Measurements from ENCODE around the gene OSBP2. TPM values are rescaled to one million over a fixed set of nuclear protein-coding genes. Genes with fewer than 3 reads are reported as not detected.

The OSBP2 gene
- total and polyA plus RNA-seq, 2 donors, result 0.46 to 1.4 TPM

DNA sequence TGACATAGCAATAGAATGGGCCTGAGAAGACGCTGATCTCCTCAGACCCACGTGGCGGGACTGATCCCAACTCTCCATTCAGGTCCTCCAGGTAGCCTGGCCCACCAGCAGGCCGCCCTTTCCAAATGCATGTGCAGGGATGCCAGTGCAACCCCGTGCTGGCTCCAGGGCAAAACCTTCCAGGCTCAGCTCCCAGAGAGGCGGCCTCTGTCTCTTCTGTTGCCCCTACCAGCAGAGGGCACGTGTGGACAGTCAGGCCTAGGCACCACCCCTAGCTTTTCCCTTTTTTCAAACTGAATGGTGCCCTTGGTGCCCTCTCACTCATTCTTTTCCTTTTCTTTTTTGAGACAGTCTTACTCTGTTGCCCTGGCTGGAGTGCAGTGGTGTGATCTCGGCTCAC lies 121.7 kb downstream of the OSBP2 start:
- peaks cover 7 to 19% of the 10 kb centered on the region in 2 donors for H3K27me3 ChIP-seq (ENCODE audit: control insufficient read depth in 2 of 2, insufficient read depth in 1 of 2, low read length in 1 of 2)
- no peaks in the 10 kb centered on the region for H3K9me3 ChIP-seq (ENCODE audit: control insufficient read depth in 2 of 2, insufficient read depth in 1 of 2, low read length in 1 of 2)
- H3K36me3 ChIP-seq (ENCODE audit: control insufficient read depth in 2 of 2, insufficient read depth in 2 of 2, low read length in 1 of 2), result no peaks in the 10 kb centered on the region
- DNase-seq (ENCODE audit: low read depth in 6 of 9, low spot score in 9 of 9), result no peak
- no peak overlapping the region for H3K4me3 ChIP-seq (ENCODE audit: low read length in 2 of 2)
- no peaks in the 10 kb centered on the region for H3K4me1 ChIP-seq (ENCODE audit: control insufficient read depth in 2 of 2, insufficient read depth in 2 of 2, low read length in 2 of 2)
- H3K27ac ChIP-seq (ENCODE audit: low read depth in 1 of 2, low read length in 1 of 2), result no peak overlapping the region
- 92% methylated on average over 8 of the region's 8 CpGs for WGBS

DNA sequence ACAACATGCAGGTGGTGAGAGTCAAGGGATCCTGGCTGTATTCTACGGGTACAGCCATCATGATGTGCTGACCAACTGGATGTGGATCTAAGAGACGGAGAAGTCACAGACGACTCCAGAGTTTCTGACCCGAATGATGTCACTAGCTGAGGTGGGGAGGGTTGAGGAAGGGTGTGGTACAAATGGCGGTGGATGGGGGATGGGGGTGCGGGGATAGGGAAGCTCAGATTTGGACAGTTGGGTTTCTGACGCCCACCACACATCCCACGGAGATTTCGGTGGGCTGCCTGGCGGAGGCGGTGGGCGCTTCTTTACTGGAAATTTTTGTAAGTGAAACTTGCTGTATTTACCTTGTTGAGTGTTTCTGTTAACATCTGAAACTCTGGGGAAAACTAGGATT lies 126.7 kb downstream of the OSBP2 start:
- Histone ChIP-seq H3K4me3 (ENCODE audit: low read length in 2 of 2) (no peak overlapping the region), H3K27ac (ENCODE audit: low read depth in 1 of 2, low read length in 1 of 2) (no peak overlapping the region), H3K4me1 (ENCODE audit: control insufficient read depth in 2 of 2, insufficient read depth in 2 of 2, low read length in 2 of 2) (no peaks in the 10 kb centered on the region), H3K27me3 (ENCODE audit: control insufficient read depth in 2 of 2, insufficient read depth in 1 of 2, low read length in 1 of 2) (peaks cover 41 to 64% of the 10 kb centered on the region in 2 donors), H3K9me3 (ENCODE audit: control insufficient read depth in 2 of 2, insufficient read depth in 1 of 2, low read length in 1 of 2) (no peaks in the 10 kb centered on the region), H3K36me3 (ENCODE audit: control insufficient read depth in 2 of 2, insufficient read depth in 2 of 2, low read length in 1 of 2) (no peaks in the 10 kb centered on the region)
- DNase-seq (ENCODE audit: low read depth in 6 of 9, low spot score in 9 of 9), result no peak
- 97% methylated on average over 12 of the region's 12 CpGs for WGBS

DNA sequence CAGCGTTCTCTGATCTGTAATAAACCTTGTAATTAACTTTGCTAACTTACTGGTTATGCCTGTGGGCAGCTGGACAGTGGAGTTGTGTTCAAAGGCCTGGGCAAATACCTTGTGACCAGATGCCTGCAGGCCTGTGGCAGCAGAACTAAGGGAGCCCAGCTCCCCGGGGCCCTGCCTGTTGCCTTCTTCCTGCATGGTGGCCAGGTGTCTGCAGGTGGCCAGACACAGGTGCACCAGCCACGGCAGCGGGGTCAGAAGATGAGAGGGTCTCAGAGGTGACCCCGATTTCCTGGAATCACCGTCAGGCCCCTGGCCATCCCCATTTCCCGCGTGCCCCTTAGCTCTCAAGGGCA lies 127.2 kb downstream of the OSBP2 start:
- Histone ChIP-seq H3K9me3 (ENCODE audit: control insufficient read depth in 2 of 2, insufficient read depth in 1 of 2, low read length in 1 of 2) (no peaks in the 10 kb centered on the region), H3K4me3 (ENCODE audit: low read length in 2 of 2) (no peak overlapping the region), H3K27ac (ENCODE audit: low read depth in 1 of 2, low read length in 1 of 2) (no peak overlapping the region), H3K4me1 (ENCODE audit: control insufficient read depth in 2 of 2, insufficient read depth in 2 of 2, low read length in 2 of 2) (no peaks in the 10 kb centered on the region), H3K36me3 (ENCODE audit: control insufficient read depth in 2 of 2, insufficient read depth in 2 of 2, low read length in 1 of 2) (no peaks in the 10 kb centered on the region), H3K27me3 (ENCODE audit: control insufficient read depth in 2 of 2, insufficient read depth in 1 of 2, low read length in 1 of 2) (peaks cover 41 to 64% of the 10 kb centered on the region in 2 donors)
- DNase-seq (ENCODE audit: low read depth in 6 of 9, low spot score in 9 of 9), result no peak
- WGBS, result 41% methylated on average over 8 of the region's 8 CpGs

DNA sequence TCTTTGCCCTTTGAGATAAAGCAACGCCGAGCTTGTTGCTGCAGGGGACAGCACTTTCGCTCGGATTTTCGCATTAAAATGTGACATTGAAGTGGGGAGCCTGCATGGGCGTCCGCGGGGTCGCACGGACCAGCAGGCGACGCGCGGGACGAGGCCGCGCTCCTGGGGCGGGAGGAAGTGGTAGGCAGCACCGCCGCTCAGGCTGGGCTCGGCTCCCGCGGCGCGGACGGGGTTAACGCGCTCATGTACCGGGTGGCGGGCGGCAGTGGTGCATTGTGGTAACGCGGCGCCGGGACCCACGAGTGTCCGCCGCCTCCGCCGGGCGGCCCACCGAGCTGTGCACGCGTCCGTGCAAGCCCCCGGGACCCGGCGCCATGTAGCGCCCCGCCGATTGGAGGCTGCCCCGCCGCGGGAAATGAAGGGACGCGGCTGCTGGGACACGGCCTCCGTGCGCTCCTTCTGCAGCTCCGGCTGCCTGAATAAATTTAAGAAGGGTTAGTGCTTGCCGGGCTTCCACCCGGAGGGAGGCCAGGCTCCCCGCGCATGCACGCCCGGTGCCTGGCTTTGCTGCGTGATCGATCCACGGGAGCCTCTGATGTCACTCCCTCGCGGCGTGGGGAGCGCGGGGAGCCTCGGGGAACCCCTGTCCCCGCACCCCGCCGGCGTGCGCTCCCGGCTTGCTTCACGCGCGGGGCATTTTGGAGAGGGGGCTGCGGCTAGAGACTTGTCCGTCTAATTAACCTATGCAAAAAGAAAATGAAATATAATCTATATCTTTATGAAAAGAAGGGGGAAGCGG lies 127.7 kb downstream of the OSBP2 start:
- Histone ChIP-seq H3K36me3 (ENCODE audit: control insufficient read depth in 2 of 2, insufficient read depth in 2 of 2, low read length in 1 of 2) (no peaks in the 10 kb centered on the region), H3K4me3 (ENCODE audit: low read length in 2 of 2) (no peak overlapping the region), H3K27ac (ENCODE audit: low read depth in 1 of 2, low read length in 1 of 2) (no peak overlapping the region), H3K9me3 (ENCODE audit: control insufficient read depth in 2 of 2, insufficient read depth in 1 of 2, low read length in 1 of 2) (no peaks in the 10 kb centered on the region), H3K4me1 (ENCODE audit: control insufficient read depth in 2 of 2, insufficient read depth in 2 of 2, low read length in 2 of 2) (no peaks in the 10 kb centered on the region), H3K27me3 (ENCODE audit: control insufficient read depth in 2 of 2, insufficient read depth in 1 of 2, low read length in 1 of 2) (peaks cover 41 to 64% of the 10 kb centered on the region in 2 donors)
- 3% methylated on average over 87 of the region's 87 CpGs for WGBS
- DNase-seq (ENCODE audit: low read depth in 6 of 9, low spot score in 9 of 9), result no peak

DNA sequence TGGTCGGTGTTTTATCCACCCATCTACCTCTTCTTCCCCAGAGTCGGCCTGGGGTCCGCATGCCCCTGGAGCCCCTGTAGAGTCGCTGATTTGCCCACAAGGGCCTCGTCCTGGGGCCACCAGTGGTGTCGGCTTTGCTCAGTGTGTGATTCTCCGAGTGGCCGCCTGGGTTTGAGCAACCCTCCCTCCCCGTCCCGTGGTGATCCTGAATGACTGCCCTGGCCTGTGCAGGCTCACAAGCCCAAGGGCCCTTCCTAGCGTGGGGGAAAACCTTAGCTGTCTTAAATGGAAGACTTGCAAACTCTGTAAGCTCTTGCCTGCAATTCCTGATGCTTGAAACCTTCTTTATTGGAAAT lies 128.3 kb downstream of the OSBP2 start:
- WGBS, result 34% methylated on average over 11 of the region's 11 CpGs
- Histone ChIP-seq H3K4me3 (ENCODE audit: low read length in 2 of 2) (no peak overlapping the region), H3K4me1 (ENCODE audit: control insufficient read depth in 2 of 2, insufficient read depth in 2 of 2, low read length in 2 of 2) (no peaks in the 10 kb centered on the region), H3K27ac (ENCODE audit: low read depth in 1 of 2, low read length in 1 of 2) (no peak overlapping the region), H3K36me3 (ENCODE audit: control insufficient read depth in 2 of 2, insufficient read depth in 2 of 2, low read length in 1 of 2) (no peaks in the 10 kb centered on the region), H3K9me3 (ENCODE audit: control insufficient read depth in 2 of 2, insufficient read depth in 1 of 2, low read length in 1 of 2) (no peaks in the 10 kb centered on the region), H3K27me3 (ENCODE audit: control insufficient read depth in 2 of 2, insufficient read depth in 1 of 2, low read length in 1 of 2) (peaks cover 41 to 64% of the 10 kb centered on the region in 2 donors)
- DNase-seq (ENCODE audit: low read depth in 6 of 9, low spot score in 9 of 9), result no peak

DNA sequence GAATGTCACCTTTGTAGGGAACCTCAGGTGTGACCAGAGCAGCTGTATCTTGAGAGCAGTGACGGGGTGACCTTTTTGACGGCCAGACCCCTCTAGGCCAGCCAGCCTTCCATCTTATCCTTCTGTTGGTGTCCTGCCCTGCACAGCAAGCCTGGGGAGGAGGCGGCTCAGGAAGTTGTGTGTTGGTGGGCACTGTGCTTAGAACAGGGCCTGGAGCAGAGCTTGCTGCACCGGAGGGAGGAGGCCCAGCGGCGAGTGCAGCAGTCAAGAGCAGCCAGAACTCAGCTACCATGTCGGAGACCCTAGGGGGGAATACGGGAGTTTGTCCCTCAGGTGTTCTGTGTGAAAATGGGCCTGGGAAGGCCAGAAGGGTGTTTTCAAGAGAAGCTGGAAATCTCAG lies 129.4 kb downstream of the OSBP2 start:
- peaks cover 41 to 66% of the 10 kb centered on the region in 2 donors for H3K27me3 ChIP-seq (ENCODE audit: control insufficient read depth in 2 of 2, insufficient read depth in 1 of 2, low read length in 1 of 2)

DNA sequence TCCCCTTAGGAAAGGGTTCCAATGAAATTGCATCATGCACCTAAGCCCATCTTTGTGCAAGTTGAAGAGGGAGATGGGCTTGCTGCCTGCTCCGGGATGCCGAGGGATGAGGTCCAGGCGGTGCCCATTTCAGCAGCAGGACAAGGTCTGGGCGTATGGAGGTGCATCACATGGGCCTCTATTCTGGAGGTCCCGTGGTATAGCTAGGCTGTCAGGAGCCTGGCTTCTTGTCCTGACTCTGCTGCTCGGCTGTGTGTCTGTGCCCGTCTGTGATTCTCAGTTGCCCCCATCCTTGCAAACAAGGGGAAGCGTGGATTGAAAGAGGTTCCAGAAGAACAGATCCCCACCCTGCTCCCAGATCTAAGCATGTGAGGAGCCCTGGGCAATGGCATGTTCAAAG lies 130.0 kb downstream of the OSBP2 start:
- Histone ChIP-seq H3K36me3 (ENCODE audit: control insufficient read depth in 2 of 2, insufficient read depth in 2 of 2, low read length in 1 of 2) (no peaks in the 10 kb centered on the region), H3K9me3 (ENCODE audit: control insufficient read depth in 2 of 2, insufficient read depth in 1 of 2, low read length in 1 of 2) (no peaks in the 10 kb centered on the region), H3K27ac (ENCODE audit: low read depth in 1 of 2, low read length in 1 of 2) (no peak overlapping the region), H3K4me3 (ENCODE audit: low read length in 2 of 2) (no peak overlapping the region), H3K27me3 (ENCODE audit: control insufficient read depth in 2 of 2, insufficient read depth in 1 of 2, low read length in 1 of 2) (peaks cover 41 to 64% of the 10 kb centered on the region in 2 donors), H3K4me1 (ENCODE audit: control insufficient read depth in 2 of 2, insufficient read depth in 2 of 2, low read length in 2 of 2) (no peaks in the 10 kb centered on the region)
- 97% methylated on average over 8 of the region's 8 CpGs for WGBS
- DNase-seq (ENCODE audit: low read depth in 6 of 9, low spot score in 9 of 9), result no peak

More for the DNA sequence above, 129.4 kb downstream of the OSBP2 start:
- Histone ChIP-seq H3K9me3 (ENCODE audit: control insufficient read depth in 2 of 2, insufficient read depth in 1 of 2, low read length in 1 of 2) (no peaks in the 10 kb centered on the region), H3K27ac (ENCODE audit: low read depth in 1 of 2, low read length in 1 of 2) (no peak overlapping the region), H3K4me3 (ENCODE audit: low read length in 2 of 2) (no peak overlapping the region), H3K36me3 (ENCODE audit: control insufficient read depth in 2 of 2, insufficient read depth in 2 of 2, low read length in 1 of 2) (no peaks in the 10 kb centered on the region), H3K4me1 (ENCODE audit: control insufficient read depth in 2 of 2, insufficient read depth in 2 of 2, low read length in 2 of 2) (no peaks in the 10 kb centered on the region)
- WGBS, result 97% methylated on average over 8 of the region's 8 CpGs
- no peak for DNase-seq (ENCODE audit: low read depth in 6 of 9, low spot score in 9 of 9)

DNA sequence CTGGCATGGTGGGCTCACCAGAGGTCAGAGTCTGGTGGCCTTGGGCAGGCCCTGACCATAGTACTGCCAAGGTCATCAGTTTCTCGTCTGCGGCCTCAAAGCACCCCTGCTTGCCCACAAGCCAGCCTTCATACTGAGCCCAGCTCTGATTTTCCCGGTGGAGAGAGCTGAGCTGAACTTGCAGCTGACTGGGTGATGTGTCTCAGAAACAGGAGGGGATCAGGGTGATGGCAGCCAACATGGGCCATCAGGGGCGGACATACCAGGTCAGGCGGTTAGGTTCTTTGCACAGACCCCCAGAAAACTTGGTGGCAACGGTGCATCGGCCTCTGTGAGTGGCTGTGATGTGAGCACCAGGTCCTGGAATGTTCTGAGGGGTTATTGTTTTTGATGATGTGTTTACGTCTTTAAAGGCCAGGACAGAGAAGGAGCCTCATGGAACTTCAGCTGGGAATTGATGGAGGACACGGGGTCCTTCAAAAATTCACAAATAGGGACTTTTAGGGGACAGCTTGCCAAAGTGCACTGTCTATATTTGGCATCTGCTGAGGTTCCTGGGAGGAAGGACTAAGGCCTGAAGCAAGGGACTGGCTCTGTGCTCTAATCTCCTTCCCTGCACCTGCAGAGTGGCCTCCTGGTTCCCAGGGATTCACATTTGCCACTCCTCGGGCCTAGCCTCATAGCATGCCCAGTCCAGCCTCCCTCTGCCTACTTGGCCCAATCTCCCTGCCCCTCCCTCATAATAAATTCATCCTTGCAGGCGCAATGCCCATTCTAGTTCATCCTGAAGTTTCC lies 131.2 kb downstream of the OSBP2 start:
- H3K27me3 ChIP-seq (ENCODE audit: control insufficient read depth in 2 of 2, insufficient read depth in 1 of 2, low read length in 1 of 2), result peaks cover 39 to 53% of the 10 kb centered on the region in 2 donors
- H3K36me3 ChIP-seq (ENCODE audit: control insufficient read depth in 2 of 2, insufficient read depth in 2 of 2, low read length in 1 of 2), result no peaks in the 10 kb centered on the region
- H3K27ac ChIP-seq (ENCODE audit: low read depth in 1 of 2, low read length in 1 of 2), result no peak overlapping the region
- H3K4me1 ChIP-seq (ENCODE audit: control insufficient read depth in 2 of 2, insufficient read depth in 2 of 2, low read length in 2 of 2), result no peaks in the 10 kb centered on the region
- H3K4me3 ChIP-seq (ENCODE audit: low read length in 2 of 2), result no peak overlapping the region
- 93% methylated on average over 11 of the region's 11 CpGs for WGBS
- no peak for DNase-seq (ENCODE audit: low read depth in 6 of 9, low spot score in 9 of 9)
- no peaks in the 10 kb centered on the region for H3K9me3 ChIP-seq (ENCODE audit: control insufficient read depth in 2 of 2, insufficient read depth in 1 of 2, low read length in 1 of 2)

DNA sequence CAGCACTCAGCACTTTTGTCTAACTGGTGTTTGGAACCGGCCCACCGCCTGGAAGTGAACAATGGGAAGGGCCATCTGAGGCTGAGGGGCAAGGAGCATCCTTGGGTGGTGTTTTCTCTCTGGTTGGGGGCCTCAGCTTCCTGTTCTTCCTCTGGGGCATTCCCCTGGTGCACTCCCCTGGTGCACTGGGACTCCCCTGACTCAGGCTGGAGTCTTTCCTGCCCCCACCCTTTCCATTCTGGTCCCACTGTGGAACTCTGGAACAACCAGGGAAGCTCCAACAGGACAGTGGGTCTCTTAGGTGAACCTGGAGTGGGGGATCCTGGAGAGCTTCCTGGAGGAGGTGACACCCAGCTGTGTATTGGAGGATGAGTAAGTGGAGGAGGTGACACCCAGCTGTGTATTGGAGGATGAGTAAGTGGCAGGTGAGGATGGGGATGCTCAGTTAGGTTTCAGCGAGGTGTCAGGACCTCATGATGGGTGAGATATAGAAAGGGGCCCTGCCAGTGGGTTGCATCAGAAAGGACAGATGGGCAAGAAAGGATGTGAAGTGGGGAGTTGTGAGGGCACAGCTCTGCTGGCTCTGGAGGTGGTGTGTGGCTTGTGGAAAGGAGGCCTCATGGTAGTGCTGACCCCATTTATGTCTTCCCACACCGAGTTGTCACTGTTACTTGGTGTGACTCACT lies 132.1 kb downstream of the OSBP2 start:
- H3K27me3 ChIP-seq (ENCODE audit: control insufficient read depth in 2 of 2, insufficient read depth in 1 of 2, low read length in 1 of 2), result peaks cover 30 to 44% of the 10 kb centered on the region in 2 donors
- no peaks in the 10 kb centered on the region for H3K36me3 ChIP-seq (ENCODE audit: control insufficient read depth in 2 of 2, insufficient read depth in 2 of 2, low read length in 1 of 2)
- no peak overlapping the region for H3K4me3 ChIP-seq (ENCODE audit: low read length in 2 of 2)
- no peak for DNase-seq (ENCODE audit: low read depth in 6 of 9, low spot score in 9 of 9)
- H3K9me3 ChIP-seq (ENCODE audit: control insufficient read depth in 2 of 2, insufficient read depth in 1 of 2, low read length in 1 of 2), result no peaks in the 10 kb centered on the region
- no peaks in the 10 kb centered on the region for H3K4me1 ChIP-seq (ENCODE audit: control insufficient read depth in 2 of 2, insufficient read depth in 2 of 2, low read length in 2 of 2)
- no peak overlapping the region for H3K27ac ChIP-seq (ENCODE audit: low read depth in 1 of 2, low read length in 1 of 2)
- 94% methylated on average over 4 of the region's 4 CpGs for WGBS
